CD4-positive, alpha-beta T cell treated with Interleukin-1 beta for 1 hour (primary cell): Measurements from ENCODE around the gene MED13.
"Not testable (repeated sequence)": the region's sequence is repeated elsewhere in the genome, so short reads cannot be mapped to it uniquely, and the experiment has no call there.

Source experiments
- DNase-seq, 2 donors: peaks; one replicate each; pipeline ENCODE4 v3.0.0-alpha.2; 2020 to 2022

Gene MED13

DNA sequence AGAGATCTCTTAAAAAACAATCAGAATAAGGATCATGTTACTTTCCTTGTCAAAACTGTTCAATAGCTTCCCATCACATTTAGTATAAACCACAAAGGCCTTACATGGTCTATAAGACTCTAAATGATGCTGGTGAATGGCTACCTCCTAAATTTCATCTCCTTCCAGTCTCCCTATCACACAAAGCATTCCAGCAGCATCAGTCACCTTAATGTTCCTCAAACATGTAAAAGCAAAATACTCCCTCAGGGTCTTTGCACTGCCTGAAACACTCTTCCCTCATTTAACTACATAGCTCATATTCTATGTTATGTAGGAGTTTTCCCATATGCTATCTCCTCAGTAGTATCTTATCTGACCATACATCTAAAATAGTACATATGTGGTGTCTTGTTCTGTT is 83.8 kb downstream of the MED13 start:
- no peak for DNase-seq

GRCh38 chr17:61980535-61980934 is 84.5 kb downstream of the MED13 start:
- no peak for DNase-seq

DNA sequence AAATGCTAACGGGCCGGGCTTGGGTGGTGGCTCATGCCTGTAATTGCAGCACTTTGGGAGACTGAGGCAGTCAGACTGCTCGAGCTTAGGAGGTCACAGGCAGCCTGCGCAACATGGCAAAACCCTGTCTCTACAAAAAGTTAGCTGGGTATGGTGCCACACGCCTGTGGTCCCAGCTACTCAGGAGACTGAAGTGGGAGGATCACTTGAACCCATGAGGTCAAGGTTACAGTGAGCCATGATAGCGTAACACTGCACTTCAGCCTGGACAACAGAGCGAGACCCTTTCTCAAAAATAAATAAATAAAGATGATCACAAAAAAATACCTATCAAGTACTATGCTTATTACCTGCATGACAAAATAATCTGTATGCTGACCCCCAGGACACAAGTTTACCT is 91.0 kb downstream of the MED13 start:
- DNase-seq, result no peak

DNA sequence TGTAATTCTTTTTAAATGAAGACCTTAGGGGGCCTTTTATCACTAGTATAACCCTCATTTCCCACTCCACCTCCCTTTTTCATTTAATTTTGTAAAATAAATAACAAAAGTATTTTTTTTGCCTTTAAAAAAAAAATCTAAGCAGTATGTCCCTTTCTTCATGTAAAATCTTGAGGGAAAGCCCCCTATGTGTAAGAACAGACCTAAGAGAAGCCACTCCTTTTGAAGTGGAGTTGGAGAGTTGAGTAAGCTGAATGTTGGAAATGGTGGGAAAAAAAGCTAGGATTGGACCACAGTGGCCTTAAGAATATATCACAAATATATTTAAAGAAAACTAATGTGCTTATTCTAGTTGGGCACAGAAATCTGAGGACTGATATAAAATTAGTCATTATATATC is 92.8 kb downstream of the MED13 start:
- DNase-seq, result no peak

GRCh38 chr17:61970030-61970429 is 95.0 kb downstream of the MED13 start:
- no peak for DNase-seq

DNA sequence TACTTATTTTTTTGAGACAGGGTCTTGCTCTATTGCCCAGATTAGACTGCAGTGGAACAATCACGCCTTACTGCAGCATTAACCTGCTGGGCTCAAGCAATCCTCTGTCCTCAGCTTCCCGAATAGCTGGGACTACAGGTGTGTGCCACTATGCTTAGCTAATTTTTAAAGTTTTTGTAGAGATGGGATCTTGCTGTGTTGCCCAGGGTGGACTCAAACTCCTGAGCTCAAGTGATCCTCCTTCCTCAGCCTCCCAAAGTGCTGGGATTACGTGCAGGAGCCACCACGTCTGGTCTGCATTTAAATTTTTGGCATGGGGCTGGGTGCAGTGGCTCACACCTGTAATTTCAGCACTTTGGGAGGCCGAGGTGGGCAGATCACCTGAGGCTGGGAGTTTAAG is 96.3 kb downstream of the MED13 start:
- no peak for DNase-seq

DNA sequence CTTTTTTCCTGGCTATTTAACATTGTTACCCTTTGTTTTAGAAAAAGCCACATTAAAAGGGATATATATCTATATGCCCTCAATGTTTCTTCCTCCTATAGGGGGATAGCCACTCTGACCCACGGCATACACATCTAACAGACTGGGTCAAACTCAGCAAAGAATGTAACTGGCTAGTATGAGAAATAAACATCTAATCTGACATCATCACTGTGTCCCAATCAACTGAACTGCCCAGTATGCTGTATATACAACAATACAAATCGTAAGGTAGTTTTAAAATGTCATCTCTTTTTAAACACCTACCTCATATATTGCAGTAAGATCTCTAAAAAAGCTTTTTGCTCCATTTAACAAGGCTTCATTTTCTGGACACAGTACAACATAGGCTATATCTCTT is 97.3 kb downstream of the MED13 start:
- DNase-seq, result no peak

- no peak for DNase-seq
Measured at GRCh38 chr17:61966191-61966590, 98.9 kb downstream of the MED13 start.

GRCh38 chr17:61955619-61956018 is 109.5 kb downstream of the MED13 start:
- DNase-seq, result no peak

DNA sequence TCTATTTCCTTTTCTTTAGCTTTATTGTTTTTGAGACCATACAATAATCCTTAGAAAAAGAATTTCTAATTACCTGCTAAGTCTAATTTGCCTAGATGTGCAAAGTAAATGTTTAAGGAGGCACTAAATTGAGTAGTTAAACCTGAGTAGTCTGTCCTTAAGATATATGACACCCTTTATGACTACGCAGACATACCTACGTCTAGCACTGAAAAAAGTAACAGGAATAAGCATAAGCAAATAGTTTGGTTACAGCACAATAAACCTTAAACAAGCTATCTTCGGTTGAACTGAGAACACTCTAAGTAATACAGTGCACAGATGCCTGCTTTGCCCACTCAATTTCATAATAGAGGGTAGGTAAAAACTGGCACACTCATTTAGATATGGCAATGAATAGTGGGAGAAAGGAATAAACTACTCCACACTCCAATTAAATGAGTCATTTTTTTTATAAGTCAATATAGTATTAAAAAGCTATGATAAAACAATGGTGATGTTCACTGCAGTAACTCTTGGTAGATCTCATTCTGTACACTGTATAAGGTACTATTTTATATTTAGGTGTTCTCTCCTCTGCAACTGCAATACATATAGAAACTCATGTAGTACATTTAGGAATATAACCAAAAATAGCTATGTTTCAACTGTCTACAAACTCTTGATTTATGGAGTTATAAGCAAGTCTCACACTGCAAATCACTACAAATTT is 117.6 kb downstream of the MED13 start:
- DNase-seq, result no peak

DNA sequence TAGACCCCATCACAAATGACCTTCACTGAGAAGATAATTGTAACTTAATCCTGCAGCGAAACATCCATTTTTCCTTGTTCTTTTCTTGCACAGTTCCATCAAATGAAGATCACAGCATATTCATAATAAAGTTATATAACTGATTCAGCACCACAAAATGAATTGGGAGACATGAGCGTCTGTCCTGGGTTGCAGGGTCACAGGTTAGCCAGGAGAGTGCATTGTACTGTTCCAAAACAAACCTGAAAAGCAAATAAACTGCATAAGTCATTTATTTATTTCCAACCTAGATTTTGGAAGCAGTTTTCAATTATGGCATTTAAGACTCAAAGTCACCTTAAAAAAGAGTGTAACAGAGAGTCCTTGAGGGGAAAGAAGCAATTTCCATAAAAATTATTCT is 118.7 kb downstream of the MED13 start:
- DNase-seq, result no peak

DNA sequence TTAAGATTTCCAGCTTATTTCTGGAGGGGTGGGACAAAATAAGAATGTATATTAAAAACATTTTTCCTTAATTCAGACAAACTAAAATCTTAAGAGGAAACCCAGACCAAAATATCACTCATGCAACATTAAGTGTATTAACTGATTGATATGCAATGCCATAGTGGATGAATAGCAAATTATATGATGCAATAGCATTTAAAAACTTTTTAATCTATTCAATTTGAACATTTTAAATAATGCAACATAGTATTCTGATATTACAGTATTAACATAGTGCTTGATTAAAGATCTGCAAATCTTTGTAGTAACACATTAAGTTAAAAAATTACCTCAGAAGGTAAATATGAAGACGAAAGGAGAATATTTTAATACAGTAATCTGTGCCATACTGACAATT is 122.0 kb downstream of the MED13 start:
- DNase-seq, result no peak

- no peak for DNase-seq
Measured at GRCh38 chr17:61942085-61942484, 123.0 kb downstream of the MED13 start.

GRCh38 chr17:61928101-61928436 is 137.0 kb downstream of the MED13 start:
- DNase-seq, result no peak

DNA sequence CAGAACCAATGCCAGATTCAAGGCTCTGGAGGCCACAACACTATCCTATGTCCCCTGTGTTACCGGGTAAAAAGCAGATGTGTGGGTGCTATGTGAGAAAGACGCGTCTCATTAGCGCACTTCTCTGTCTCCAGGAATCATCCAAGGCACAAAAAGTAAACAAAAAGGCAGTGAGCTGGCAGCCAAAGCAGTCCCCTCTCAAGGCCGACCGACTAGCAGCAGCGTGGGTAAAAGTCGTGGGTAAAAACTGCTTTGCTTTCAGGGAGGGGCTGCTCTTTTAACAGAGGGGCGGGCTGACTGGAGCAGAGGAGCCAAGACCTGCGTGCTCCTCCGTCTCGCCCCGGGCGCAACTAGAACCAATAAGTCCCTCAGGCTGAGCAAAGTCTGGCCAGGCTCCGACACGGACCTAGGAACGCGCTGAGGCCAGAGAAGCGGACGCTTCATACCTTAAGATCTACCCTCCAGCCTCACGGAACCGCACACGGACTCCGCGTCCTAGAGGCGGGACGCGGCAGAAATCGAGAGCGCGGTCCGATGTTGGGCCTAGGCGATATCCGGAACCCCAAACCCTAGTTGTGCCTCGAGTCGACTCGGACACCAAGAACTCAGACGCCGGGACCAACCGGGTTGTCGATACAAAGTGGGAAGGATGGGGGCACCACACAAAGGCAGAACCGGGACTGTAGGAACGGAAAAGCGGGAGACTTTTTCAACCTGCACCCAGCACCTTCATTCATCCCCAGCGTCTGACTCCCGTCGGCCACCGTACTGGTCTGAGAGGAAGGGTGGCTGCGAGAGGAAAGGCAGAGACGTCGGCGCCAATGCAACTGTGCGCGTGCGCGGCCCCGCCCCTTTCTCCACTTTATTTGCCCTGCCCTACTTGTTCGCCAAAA is 137.6 kb downstream of the MED13 start, which contains the start of gene INTS2:
Gene INTS2 (minus strand): TSS at position 775 of the 893 bp plus-strand sequence. CDS start 1,338 bp downstream, outside the sequence.
- DNase-seq, result peak; percentile 95 to 96

GRCh38 chr17:61926826-61927207 is 138.3 kb downstream of the MED13 start:
- no peak for DNase-seq

DNA sequence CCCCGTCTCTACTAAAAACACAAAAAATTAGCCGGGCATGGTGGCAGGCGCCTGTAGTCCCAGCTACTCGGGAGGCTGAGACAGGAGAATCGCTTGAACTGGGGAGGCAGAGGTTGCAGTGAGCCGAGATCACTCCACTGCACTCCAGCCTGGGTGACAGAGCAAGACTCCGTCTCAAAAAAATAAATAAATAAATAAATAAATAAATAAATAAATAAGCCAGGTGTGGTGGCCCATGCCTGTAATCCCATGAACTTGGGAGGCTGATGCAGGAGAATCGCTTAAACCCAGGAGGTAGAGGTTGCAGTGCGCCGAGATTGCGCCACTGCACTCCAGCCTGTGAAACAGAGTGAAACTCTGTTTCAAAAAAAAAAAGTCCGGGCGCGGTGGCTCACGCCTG is 149.9 kb downstream of the MED13 start:
- not testable (repeated sequence) for DNase-seq

- DNase-seq, result no peak
Measured at GRCh38 chr17:61908292-61909037, 156.6 kb downstream of the MED13 start.

- no peak for DNase-seq
Measured at GRCh38 chr17:61907361-61907760, 157.7 kb downstream of the MED13 start.

GRCh38 chr17:61904094-61904710 is 160.9 kb downstream of the MED13 start:
- peak; percentile 37 to 63 for DNase-seq

- no peak for DNase-seq
Measured at GRCh38 chr17:61903251-61903650, 161.8 kb downstream of the MED13 start.

DNA sequence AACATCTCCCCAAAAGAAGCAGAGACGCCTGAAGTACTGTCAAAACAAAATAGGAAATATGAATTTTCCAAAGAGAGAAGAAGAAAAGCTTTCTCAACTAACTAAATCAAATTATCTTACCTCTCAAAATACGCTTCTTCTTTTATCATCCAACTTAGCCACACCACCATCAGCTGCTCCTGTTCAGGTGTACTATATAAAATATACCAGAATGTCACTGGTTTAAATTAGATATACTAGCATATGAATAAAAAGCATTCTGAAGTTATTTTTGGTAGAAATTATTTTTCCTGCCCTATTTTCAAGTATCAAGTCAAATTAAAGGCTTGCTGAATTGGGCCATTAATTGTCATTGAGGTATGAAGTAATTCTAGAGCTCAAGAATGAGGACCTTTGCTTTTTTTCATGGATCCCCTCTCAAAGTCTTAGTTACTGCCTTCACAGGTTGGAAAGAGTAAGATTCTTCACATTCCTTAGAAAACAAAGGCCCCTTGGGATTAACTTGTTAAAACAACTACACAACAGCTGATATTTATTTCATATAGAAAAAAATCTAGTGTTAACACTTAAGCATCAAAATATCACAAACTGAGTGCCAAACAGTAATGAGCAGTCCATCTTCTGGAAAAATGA is 167.4 kb downstream of the MED13 start:
- no peak for DNase-seq

- DNase-seq, result no peak
Measured at GRCh38 chr17:61895391-61895790, 169.7 kb downstream of the MED13 start.
